Panc1 (cell line): ENCODE data around the gene PBOV1. TPM values are rescaled to one million over a fixed set of nuclear protein-coding genes. Genes with fewer than 3 reads are reported as not detected.

ENCODE experiments used
- ATAC-seq: fragments of 200-7000 bp; cut with Tn5 transposase; 2 replicates; pipeline ENCODE4 v1.9.1; 2020; ENCODE audit warnings: mild to moderate bottlenecking, moderate library complexity
- BruUV-seq: library from RNA; stranded (reverse); fragments of 400-500 nt; replicated peaks from 2 replicates; lab custom pipeline; 2021; lab: Mats Ljungman, UMichigan
- CTCF ChIA-PET: fragments of 300-600 bp; sonication (Branson Sonifier 250); formaldehyde crosslinking; loops from one replicate; lab custom pipeline; 2022; ENCODE audit warnings: antibody characterized with exemption; lab: Charles Lee
- POLR2A ChIA-PET: fragments of 300-600 bp; sonication (Branson Sonifier 250); formaldehyde crosslinking; loops from one replicate; lab custom pipeline; 2022; ENCODE audit warnings: antibody characterized with exemption; lab: Charles Lee
- DNase-seq: peaks from one replicate; pipeline ENCODE4 v3.0.0-alpha.2; 2010; ENCODE audit warnings: low read depth, low spot score
- H3K27ac ChIP-seq: 2 replicates; pipeline ENCODE4 v1.5.1; 2011; ENCODE audit warnings: mild to moderate bottlenecking, low read length, inconsistent platforms
- H3K27me3 ChIP-seq: fragments of 200-500 bp; sonication (Bioruptor generic); 2 replicates; pipeline ENCODE4 v1.6.0; 2014; ENCODE audit warnings: low read length, inconsistent platforms; ENCODE audit not compliant: control insufficient read depth, insufficient read depth
- H3K36me3 ChIP-seq: fragments of 200-500 bp; sonication (Bioruptor generic); 2 replicates; pipeline ENCODE4 v1.5.1; 2014; ENCODE audit warnings: inconsistent platforms, mild to moderate bottlenecking, low read length, moderate library complexity; ENCODE audit not compliant: control insufficient read depth, insufficient read depth
- H3K4me1 ChIP-seq: 2 replicates; pipeline ENCODE4 v1.5.1; 2011; ENCODE audit warnings: inconsistent platforms, mild to moderate bottlenecking, low read length, moderate library complexity; ENCODE audit not compliant: control insufficient read depth, insufficient read depth
- H3K4me3 ChIP-seq, 2 experiments: 2 replicates each; pipeline ENCODE4 v1.5.1; 2011 to 2012; ENCODE audit warnings: low read depth in 2 of 2, low read length in 2 of 2, mild to moderate bottlenecking in 2 of 2, inconsistent platforms in 1 of 2, moderate library complexity in 1 of 2
- H3K9me3 ChIP-seq: fragments of 200-500 bp; sonication (Bioruptor generic); 2 replicates; pipeline ENCODE4 v1.5.1; 2014; ENCODE audit warnings: low read depth, mild to moderate bottlenecking, inconsistent platforms, low read length, moderate library complexity; ENCODE audit not compliant: control insufficient read depth, insufficient read depth
- POLR2AphosphoS5 ChIP-seq: IDR thresholded peaks from 2 replicates; pipeline ENCODE4 v1.6.1; 2012; ENCODE audit warnings: mild to moderate bottlenecking, low read depth, low read length, moderate library complexity
- REST ChIP-seq, 2 experiments: IDR thresholded peaks; 2 replicates each; pipeline ENCODE4 v1.6.1; 2011 to 2012; ENCODE audit warnings: low read depth in 2 of 2, control low read depth in 1 of 2, low read length in 1 of 2, mild to moderate bottlenecking in 1 of 2, moderate library complexity in 1 of 2; ENCODE audit not compliant: insufficient read depth in 1 of 2
- SIN3A ChIP-seq: IDR thresholded peaks from 2 replicates; pipeline ENCODE4 v1.6.1; 2012; ENCODE audit warnings: low read depth, mild to moderate bottlenecking, low read length, moderate library complexity, borderline replicate concordance; ENCODE audit not compliant: insufficient read depth
- TCF7L2 ChIP-seq: IDR thresholded peaks from 2 replicates; pipeline ENCODE4 v1.6.1; 2011; ENCODE audit warnings: mild to moderate bottlenecking, low read depth, low read length, inconsistent platforms
- in situ Hi-C: cut with HindIII; loops from 2 replicates; pipeline ENCODE4 v1.10.0; 2016; ENCODE audit warnings: low sequenced_read_pairs, low pct_unique_long_range_greater_than_20kb
- intact Hi-C: fragments of 100-400 bp; cut with micrococcal nuclease; formaldehyde crosslinking; loops from one replicate; pipeline ENCODE4 v1.10.0; 2022; ENCODE audit not compliant: unreplicated experiment
- total RNA-seq: library from RNA; stranded (reverse); gene quantifications from one replicate; pipeline ENCODE4 v1.2.1, GENCODE V29; 2021; ENCODE audit not compliant: unreplicated experiment
- TF ChIP-seq, protein P1 (sequence below): fragments of 450-650 bp; IDR thresholded peaks from 2 replicates; pipeline ENCODE4 v1.5.1; 2017; ENCODE audit warnings: mild to moderate bottlenecking

The PBOV1 gene
- total RNA-seq, 1 experiment from 2014 or later = not detected

GRCh38 chr6:138229663-138230179 is 11.4 kb upstream of the PBOV1 start:
- H3K27ac ChIP-seq = no peak overlapping the region
- H3K4me3 ChIP-seq = no peak overlapping the region
- TF ChIP-seq SIN3A (no peak), POLR2AphosphoS5 (no peak), REST (IDR thresholded peaks at IDR 0.05; ENCODE audit: insufficient read depth in 1 of 2, low read depth in 2 of 2, low read length in 1 of 2) (no peak), TCF7L2 (no peak)
- TF ChIP-seq, protein P1, sequence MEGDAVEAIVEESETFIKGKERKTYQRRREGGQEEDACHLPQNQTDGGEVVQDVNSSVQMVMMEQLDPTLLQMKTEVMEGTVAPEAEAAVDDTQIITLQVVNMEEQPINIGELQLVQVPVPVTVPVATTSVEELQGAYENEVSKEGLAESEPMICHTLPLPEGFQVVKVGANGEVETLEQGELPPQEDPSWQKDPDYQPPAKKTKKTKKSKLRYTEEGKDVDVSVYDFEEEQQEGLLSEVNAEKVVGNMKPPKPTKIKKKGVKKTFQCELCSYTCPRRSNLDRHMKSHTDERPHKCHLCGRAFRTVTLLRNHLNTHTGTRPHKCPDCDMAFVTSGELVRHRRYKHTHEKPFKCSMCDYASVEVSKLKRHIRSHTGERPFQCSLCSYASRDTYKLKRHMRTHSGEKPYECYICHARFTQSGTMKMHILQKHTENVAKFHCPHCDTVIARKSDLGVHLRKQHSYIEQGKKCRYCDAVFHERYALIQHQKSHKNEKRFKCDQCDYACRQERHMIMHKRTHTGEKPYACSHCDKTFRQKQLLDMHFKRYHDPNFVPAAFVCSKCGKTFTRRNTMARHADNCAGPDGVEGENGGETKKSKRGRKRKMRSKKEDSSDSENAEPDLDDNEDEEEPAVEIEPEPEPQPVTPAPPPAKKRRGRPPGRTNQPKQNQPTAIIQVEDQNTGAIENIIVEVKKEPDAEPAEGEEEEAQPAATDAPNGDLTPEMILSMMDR = no peak
- H3K36me3 ChIP-seq = no peaks in the 10 kb centered on the region
- no peak for DNase-seq
- intact Hi-C loops = no loop called here
- no peaks in the 10 kb centered on the region for H3K9me3 ChIP-seq
- BruUV-seq = no TSS peak
- H3K27me3 ChIP-seq = peaks cover 2% of the 10 kb centered on the region; the same call in 1 of the 2 replicates
- H3K4me1 ChIP-seq = peaks cover 6% of the 10 kb centered on the region; the same call in 1 of the 2 replicates
- no peak for ATAC-seq
- CTCF ChIA-PET = no interaction called here
- in situ Hi-C loops = no loop called here
- POLR2A ChIA-PET = no interaction called here

DNA sequence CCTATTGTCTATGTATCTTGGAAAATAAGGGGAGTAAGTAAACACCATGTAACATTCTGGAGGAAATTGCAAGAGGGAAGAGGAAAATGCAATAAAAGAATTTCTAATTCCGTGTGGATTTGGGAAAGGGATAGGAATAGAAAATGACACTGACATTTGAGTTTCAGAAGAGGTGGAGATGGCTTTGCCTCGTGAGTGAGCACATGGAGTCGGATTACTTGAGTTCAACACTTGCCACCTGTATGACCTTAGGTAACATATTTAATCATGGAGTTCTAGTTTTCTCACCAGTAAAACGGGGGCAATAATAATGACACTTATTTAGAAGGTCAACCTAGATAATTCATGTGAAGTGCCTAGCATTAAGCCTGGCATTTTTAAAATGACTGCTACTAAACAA is 10.8 kb upstream of the PBOV1 start:
- Histone ChIP-seq H3K36me3 (no peaks in the 10 kb centered on the region), H3K27ac (no peak overlapping the region), H3K27me3 (peaks cover 2% of the 10 kb centered on the region; the same call in 1 of the 2 replicates), H3K4me1 (peaks cover 6% of the 10 kb centered on the region; the same call in 1 of the 2 replicates), H3K9me3 (no peaks in the 10 kb centered on the region), H3K4me3 (no peak overlapping the region)
- POLR2A ChIA-PET = no interaction called here
- no TSS peak for BruUV-seq
- in situ Hi-C loops (no loop called here), intact Hi-C loops (no loop called here)
- ATAC-seq (no peak), DNase-seq (no peak)
- CTCF ChIA-PET = no interaction called here
- TF ChIP-seq POLR2AphosphoS5 = no peak
- no peak for TF ChIP-seq TCF7L2
- no peak for TF ChIP-seq SIN3A
- no peak for TF ChIP-seq REST (IDR thresholded peaks at IDR 0.05; ENCODE audit: insufficient read depth in 1 of 2, low read depth in 2 of 2, low read length in 1 of 2)
- TF ChIP-seq, protein P1 = no peak
